B cell (primary cell): ENCODE data around the gene ST3GAL3. TPM values are rescaled to one million over a fixed set of nuclear protein-coding genes. Genes with fewer than 3 reads are reported as not detected.

Source experiments
- ATAC-seq: fragments of 200-7000 bp; cut with Tn5 transposase; one replicate; pipeline ENCODE4 v1.10.0; 2021; ENCODE audit warnings: low read depth, mild to moderate bottlenecking, moderate number of reproducible peaks, moderate library complexity
- CTCF ChIA-PET: fragments of 350-600 bp; sonication (Branson Sonifier 250); formaldehyde crosslinking; loops from one replicate; lab custom pipeline; 2021; ENCODE audit warnings: antibody characterized with exemption, inconsistent platforms; lab: Charles Lee
- POLR2A ChIA-PET: fragments of 350-600 bp; sonication (Branson Sonifier 250); formaldehyde crosslinking; loops from one replicate; lab custom pipeline; 2021; ENCODE audit warnings: antibody characterized with exemption; lab: Charles Lee
- DNase-seq: peaks from one replicate; pipeline ENCODE4 v3.0.0; 2013
- H2AFZ ChIP-seq: 2 replicates; pipeline ENCODE4 v1.6.1; 2012; ENCODE audit warnings: mild to moderate bottlenecking, low read depth, low read length; ENCODE audit not compliant: insufficient read depth, poor library complexity, severe bottlenecking
- H3K27ac ChIP-seq, 2 donors: 1 replicate in 1 of 2; 2 replicates in 1 of 2; pipeline ENCODE4 v1.5.1; 2012 to 2013; ENCODE audit warnings: low read length in 2 of 2, mild to moderate bottlenecking in 2 of 2, moderate library complexity in 1 of 2
- H3K27me3 ChIP-seq, 4 experiments: fragments of 200-600 bp in 1 of 4; sonication (generic) in 1 of 4; replicated peaks in 1 of 4; 1 replicate in 2 of 4; 2 replicates in 2 of 4; pipeline versions ENCODE4 v1.6.1 to v1.7.0; 2013 to 2016; ENCODE audit warnings: low read length in 3 of 4, mild to moderate bottlenecking in 2 of 4, mixed read lengths in 1 of 4, moderate library complexity in 1 of 4; ENCODE audit not compliant: insufficient read depth in 4 of 4, control insufficient read depth in 3 of 4; ENCODE audit errors: control extremely low read depth in 1 of 4
- H3K36me3 ChIP-seq, 2 experiments: replicated peaks in 1 of 2; 1 replicate in 1 of 2; 2 replicates in 1 of 2; pipeline versions ENCODE4 v1.6.1 to v1.7.1; 2013; ENCODE audit warnings: low read length in 1 of 2; ENCODE audit not compliant: insufficient read depth in 2 of 2, control insufficient read depth in 1 of 2; ENCODE audit errors: control extremely low read depth in 1 of 2, extremely low read depth in 1 of 2
- H3K4me1 ChIP-seq, 2 donors: fragments of 200-600 bp in 1 of 2; sonication (generic) in 1 of 2; 1 replicate in 1 of 2; 2 replicates in 1 of 2; pipeline versions ENCODE4 v1.5.1 to v1.6.1; 2013 to 2017; ENCODE audit warnings: low read length in 2 of 2; ENCODE audit not compliant: control insufficient read depth in 2 of 2, insufficient read depth in 2 of 2
- H3K4me2 ChIP-seq: replicated peaks from 2 replicates; pipeline ENCODE3; 2012; ENCODE audit warnings: mild to moderate bottlenecking, low read depth, low read length; ENCODE audit not compliant: poor library complexity, severe bottlenecking
- H3K4me3 ChIP-seq, 5 experiments: fragments of 200-600 bp in 1 of 5; sonication (generic) in 1 of 5; 1 replicate in 3 of 5; 2 replicates in 2 of 5; pipeline versions ENCODE4 v1.5.1 to v1.7.0; 2011 to 2016; ENCODE audit warnings: low read length in 4 of 5, mild to moderate bottlenecking in 4 of 5, low read depth in 2 of 5, control low read depth in 1 of 5, moderate library complexity in 1 of 5; ENCODE audit not compliant: insufficient read depth in 1 of 5; ENCODE audit errors: control extremely low read depth in 1 of 5, extremely low read depth in 1 of 5
- H3K79me2 ChIP-seq: fragments of 200-600 bp; sonication (generic); one replicate; pipeline ENCODE4 v1.6.0; 2016; ENCODE audit warnings: low read length; ENCODE audit not compliant: control insufficient read depth, insufficient read depth
- H3K9ac ChIP-seq: fragments of 200-600 bp; sonication (generic); 2 replicates; pipeline ENCODE4 v1.6.1; 2017; ENCODE audit warnings: mild to moderate bottlenecking, low read length, moderate library complexity
- H3K9me3 ChIP-seq, 3 donors: one replicate each; pipeline versions ENCODE4 v1.6.1 to v1.7.1; 2013; ENCODE audit warnings: low read length in 2 of 3; ENCODE audit not compliant: control insufficient read depth in 2 of 3, insufficient read depth in 1 of 3; ENCODE audit errors: control extremely low read depth in 1 of 3
- H4K20me1 ChIP-seq: 2 replicates; pipeline ENCODE4 v1.6.0; 2012; ENCODE audit warnings: mild to moderate bottlenecking, low read length; ENCODE audit not compliant: insufficient read depth, control insufficient read depth, poor library complexity, severe bottlenecking
- H3K27ac Mint-ChIP-seq: one replicate; pipeline ENCODE4 v1.8.0; 2021; ENCODE audit warnings: mixed read lengths
- H3K27me3 Mint-ChIP-seq: one replicate; pipeline ENCODE4 v1.8.0; 2021; ENCODE audit warnings: mixed read lengths
- H3K4me1 Mint-ChIP-seq: one replicate; pipeline ENCODE4 v1.8.0; 2021; ENCODE audit warnings: mixed read lengths
- H3K4me3 Mint-ChIP-seq: one replicate; pipeline ENCODE4 v1.8.0; 2021; ENCODE audit warnings: mixed read lengths
- H3K9me3 Mint-ChIP-seq: one replicate; pipeline ENCODE4 v1.8.0; 2022; ENCODE audit warnings: mixed read lengths; ENCODE audit not compliant: insufficient read depth
- EZH2 ChIP-seq: IDR thresholded peaks from 2 replicates; pipeline ENCODE4 v1.6.1; 2012; ENCODE audit warnings: borderline replicate concordance, low read depth, mild to moderate bottlenecking, moderate library complexity, low read length; ENCODE audit not compliant: insufficient read depth, poor library complexity, severe bottlenecking
- WGBS: methylation state at CpG from one replicate; pipeline ENCODE4 v1.1.5; 2013; ENCODE audit warnings: missing lambda C conversion rate; ENCODE audit not compliant: insufficient coverage; 5-methylcytosine and 5-hydroxymethylcytosine counted together
- intact Hi-C: fragments of 100-400 bp; cut with micrococcal nuclease; formaldehyde crosslinking; loops from one replicate; pipeline ENCODE4 v1.10.0; 2022
- polyA plus RNA-seq: library from polyadenylated mRNA; depleted of rRNA; stranded (reverse); fragments of >200 nt; gene quantifications from 2 replicates; pipeline ENCODE4 v1.2.3, GENCODE V29; 2012
- total RNA-seq, 2 donors: library from RNA; stranded (reverse); fragments of 120-200 nt in 1 of 2; gene quantifications; 1 replicate in 1 of 2; 2 replicates in 1 of 2; pipeline versions ENCODE4 v1.2.3 to v1.2.4, GENCODE V29; 2013 to 2022
- TF ChIP-seq, protein P1 (sequence below): fragments of 200-600 bp; IDR thresholded peaks from one replicate; pipeline ENCODE4 v1.8.0; 2022; ENCODE audit warnings: antibody characterized with exemption, mild to moderate bottlenecking

Gene ST3GAL3
- total and polyA plus RNA-seq, 2 donors (not counting 1 experiment from before 2014, with no cell fraction given), result 16.8 to 31.4 TPM

DNA sequence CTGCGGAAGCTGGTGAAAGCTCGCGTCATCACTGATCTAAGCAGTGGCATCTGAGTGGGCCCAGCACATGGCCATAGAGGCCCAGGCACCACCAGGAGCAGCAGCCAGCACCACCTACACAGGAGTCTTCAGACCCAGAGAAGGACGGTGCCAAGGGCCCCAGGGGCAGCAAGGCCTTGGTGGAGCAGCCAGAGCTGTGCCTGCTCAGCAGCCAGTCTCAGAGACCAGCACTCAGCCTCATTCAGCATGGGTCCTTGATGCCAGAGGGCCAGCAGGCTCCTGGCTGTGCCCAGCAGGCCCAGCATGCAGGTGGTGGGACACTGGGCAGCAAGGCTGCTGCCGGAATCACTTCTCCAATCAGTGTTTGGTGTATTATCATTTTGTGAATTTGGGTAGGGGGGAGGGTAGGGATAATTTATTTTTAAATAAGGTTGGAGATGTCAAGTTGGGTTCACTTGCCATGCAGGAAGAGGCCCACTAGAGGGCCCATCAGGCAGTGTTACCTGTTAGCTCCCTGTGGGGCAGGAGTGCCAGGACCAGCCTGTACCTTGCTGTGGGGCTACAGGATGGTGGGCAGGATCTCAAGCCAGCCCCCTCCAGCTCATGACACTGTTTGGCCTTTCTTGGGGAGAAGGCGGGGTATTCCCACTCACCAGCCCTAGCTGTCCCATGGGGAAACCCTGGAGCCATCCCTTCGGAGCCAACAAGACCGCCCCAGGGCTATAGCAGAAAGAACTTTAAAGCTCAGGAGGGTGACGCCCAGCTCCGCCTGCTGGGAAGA lies 223.0 kb downstream of the ST3GAL3 start:
- no peak overlapping the region for H3K27ac Mint-ChIP-seq
- Histone ChIP-seq H3K4me3 (no peak overlapping the region), H4K20me1 (no peaks in the 10 kb centered on the region), H2AFZ (no peak overlapping the region), H3K36me3 (no peaks in the 10 kb centered on the region), H3K4me2 (no peak overlapping the region), H3K9ac (no peak overlapping the region), H3K4me1 (peaks cover 18 to 19% of the 10 kb centered on the region in 2 donors), H3K79me2 (no peaks in the 10 kb centered on the region), H3K27ac (no peak overlapping the region), H3K27me3 (peaks cover 0 to 32% (median 19%) of the 10 kb centered on the region in 4 experiments), H3K9me3 (peaks cover 0 to 11% (median 0%) of the 10 kb centered on the region in 3 donors)
- 94% methylated on average over 10 of the region's 10 CpGs for WGBS
- intact Hi-C loops, result loop anchor here (5.0 kb wide), 1 partner anchor 117 kb away; no protein-coding TSS in a partner anchor
- H3K4me3 Mint-ChIP-seq, result no peak overlapping the region
- H3K9me3 Mint-ChIP-seq, result no peaks in the 10 kb centered on the region
- no peak for DNase-seq
- TF ChIP-seq EZH2, result no peak
- TF ChIP-seq, protein P1, sequence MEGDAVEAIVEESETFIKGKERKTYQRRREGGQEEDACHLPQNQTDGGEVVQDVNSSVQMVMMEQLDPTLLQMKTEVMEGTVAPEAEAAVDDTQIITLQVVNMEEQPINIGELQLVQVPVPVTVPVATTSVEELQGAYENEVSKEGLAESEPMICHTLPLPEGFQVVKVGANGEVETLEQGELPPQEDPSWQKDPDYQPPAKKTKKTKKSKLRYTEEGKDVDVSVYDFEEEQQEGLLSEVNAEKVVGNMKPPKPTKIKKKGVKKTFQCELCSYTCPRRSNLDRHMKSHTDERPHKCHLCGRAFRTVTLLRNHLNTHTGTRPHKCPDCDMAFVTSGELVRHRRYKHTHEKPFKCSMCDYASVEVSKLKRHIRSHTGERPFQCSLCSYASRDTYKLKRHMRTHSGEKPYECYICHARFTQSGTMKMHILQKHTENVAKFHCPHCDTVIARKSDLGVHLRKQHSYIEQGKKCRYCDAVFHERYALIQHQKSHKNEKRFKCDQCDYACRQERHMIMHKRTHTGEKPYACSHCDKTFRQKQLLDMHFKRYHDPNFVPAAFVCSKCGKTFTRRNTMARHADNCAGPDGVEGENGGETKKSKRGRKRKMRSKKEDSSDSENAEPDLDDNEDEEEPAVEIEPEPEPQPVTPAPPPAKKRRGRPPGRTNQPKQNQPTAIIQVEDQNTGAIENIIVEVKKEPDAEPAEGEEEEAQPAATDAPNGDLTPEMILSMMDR, result peak; percentile 40
- ATAC-seq, result no peak
- peaks cover 15% of the 10 kb centered on the region for H3K4me1 Mint-ChIP-seq
- ChIA-PET POLR2A (no interaction called here), CTCF (interaction anchor here (0.6 to 10.3 kb wide), 7 partner anchors 13 to 166 kb away, joined by 3 to 118 read pairs (median 5); no protein-coding TSS in a partner anchor)
- H3K27me3 Mint-ChIP-seq, result peaks cover 24% of the 10 kb centered on the region

DNA sequence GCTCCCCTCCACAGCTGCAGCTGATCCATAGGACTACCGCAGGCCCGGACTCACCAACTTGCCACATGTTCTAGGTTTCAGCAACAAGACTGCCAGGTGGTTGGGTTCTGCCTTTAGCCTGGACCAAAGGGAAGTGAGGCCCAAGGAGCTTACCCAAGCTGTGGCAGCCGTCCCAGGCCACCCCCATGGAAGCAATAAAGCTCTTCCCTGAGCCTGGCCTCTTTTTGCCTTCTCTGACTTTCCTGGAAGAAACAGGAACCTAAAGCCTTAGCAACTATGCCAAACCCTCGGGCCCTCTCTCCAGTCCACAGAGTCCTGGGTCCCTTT lies 223.6 kb downstream of the ST3GAL3 start:
- Histone ChIP-seq H3K4me1 (peaks cover 23 to 25% of the 10 kb centered on the region in 2 donors), H4K20me1 (no peaks in the 10 kb centered on the region), H2AFZ (no peak overlapping the region), H3K79me2 (no peaks in the 10 kb centered on the region), H3K9ac (no peak overlapping the region), H3K4me3 (no peak overlapping the region), H3K27ac (no peak overlapping the region), H3K36me3 (no peaks in the 10 kb centered on the region), H3K4me2 (no peak overlapping the region), H3K27me3 (peaks cover 0 to 37% (median 23%) of the 10 kb centered on the region in 4 experiments), H3K9me3 (peaks cover 0 to 14% (median 0%) of the 10 kb centered on the region in 3 donors)
- no peak for TF ChIP-seq EZH2
- TF ChIP-seq, protein P1, result no peak
- DNase-seq (no peak), ATAC-seq (no peak)
- intact Hi-C loops, result loop anchor here (5.0 kb wide), 1 partner anchor 116 kb away; no protein-coding TSS in a partner anchor
- Mint-ChIP-seq H3K9me3 (no peaks in the 10 kb centered on the region), H3K4me3 (no peak overlapping the region), H3K27ac (no peak overlapping the region), H3K27me3 (peaks cover 26% of the 10 kb centered on the region), H3K4me1 (peaks cover 19% of the 10 kb centered on the region)
- WGBS, result 89% methylated on average over 4 of the region's 4 CpGs
- POLR2A ChIA-PET, result no interaction called here
- CTCF ChIA-PET, result interaction anchor here (0.6 to 10.3 kb wide), 7 partner anchors 12 to 166 kb away, joined by 3 to 118 read pairs (median 5); no protein-coding TSS in a partner anchor
